Cardiac muscle cell (in vitro differentiated cells and primary cell): Measurements from ENCODE around the gene GPRC5A. TPM values are rescaled to one million over a fixed set of nuclear protein-coding genes. Genes with fewer than 3 reads are reported as not detected.

Source experiments
- DNase-seq, 2 donors: peaks; one replicate each; pipeline versions ENCODE4 v3.0.0 to v3.0.0-alpha.2; 2010 to 2017; ENCODE audit warnings: low read depth in 1 of 2, low spot score in 1 of 2
- H3K27ac ChIP-seq: fragments of 200-600 bp; sonication (generic); 2 replicates; pipeline ENCODE4 v1.5.1; 2016
- H3K27me3 ChIP-seq: fragments of 200-600 bp; sonication (generic); 2 replicates; pipeline ENCODE4 v1.6.0; 2016; ENCODE audit warnings: control low read depth
- H3K36me3 ChIP-seq: fragments of 200-600 bp; sonication (generic); 2 replicates; pipeline ENCODE4 v1.5.1; 2016; ENCODE audit warnings: control low read depth
- H3K4me1 ChIP-seq: fragments of 200-600 bp; sonication (generic); 2 replicates; pipeline ENCODE4 v1.8.1; 2017; ENCODE audit warnings: low read depth, mild to moderate bottlenecking, mixed run types
- H3K4me3 ChIP-seq: fragments of 200-600 bp; sonication (generic); 2 replicates; pipeline ENCODE4 v1.5.1; 2016; ENCODE audit warnings: mild to moderate bottlenecking
- H3K9me3 ChIP-seq: fragments of 200-600 bp; sonication (generic); 2 replicates; pipeline ENCODE4 v1.5.1; 2017; ENCODE audit warnings: low read depth, mild to moderate bottlenecking, control low read depth
- CTCF ChIP-seq: IDR thresholded peaks from 2 replicates; pipeline ENCODE4 v1.5.1; 2012; ENCODE audit warnings: low read depth, mild to moderate bottlenecking, low read length
- polyA plus RNA-seq: library from polyadenylated mRNA; unstranded; fragments of >200 nt; fragmentation: Nextera tagmentation; extraction: Ambion mirVana; gene quantifications from 2 replicates; pipeline ENCODE4 v1.2.1, GENCODE V29; 2016
- total RNA-seq: library from RNA; depleted of rRNA; stranded (reverse); fragments of >200 nt; gene quantifications from 2 replicates; pipeline ENCODE4 v1.2.3, GENCODE V29; 2016

The GPRC5A gene
- total and polyA plus RNA-seq, 2 experiments from 2014 or later: 0.23 to 1.5 TPM

DNA sequence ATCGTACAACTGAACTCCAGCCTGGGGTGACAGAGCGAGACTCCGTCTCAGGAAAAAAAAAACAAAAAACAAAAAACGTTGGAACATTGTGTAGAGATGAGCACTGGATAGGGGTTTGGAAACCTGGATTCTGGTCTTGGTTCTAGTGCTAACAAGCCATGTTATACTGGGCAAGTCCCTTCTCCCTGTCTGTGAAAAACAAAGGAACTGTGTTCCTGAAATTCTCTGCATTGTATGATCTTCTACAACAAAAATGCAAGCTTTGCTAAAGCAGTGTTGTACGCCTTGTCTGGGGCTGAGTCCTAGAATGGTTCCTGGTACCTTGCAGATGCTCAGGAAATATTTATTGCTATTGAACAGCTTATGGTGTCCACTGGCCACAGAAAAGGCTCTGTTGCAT, 47.2 kb downstream of the GPRC5A start:
- Histone ChIP-seq H3K36me3 (no peaks in the 10 kb centered on the region), H3K4me1 (no peaks in the 10 kb centered on the region), H3K27me3 (no peaks in the 10 kb centered on the region), H3K9me3 (no peaks in the 10 kb centered on the region), H3K4me3 (no peak overlapping the region), H3K27ac (no peak overlapping the region)
- TF ChIP-seq CTCF: no peak
- no peak for DNase-seq

GRCh38 chr12:12939888-12940287, 48.5 kb downstream of the GPRC5A start:
- no peaks in the 10 kb centered on the region for H3K4me1 ChIP-seq
- no peak overlapping the region for H3K27ac ChIP-seq
- no peaks in the 10 kb centered on the region for H3K9me3 ChIP-seq
- H3K27me3 ChIP-seq: no peaks in the 10 kb centered on the region
- no peak overlapping the region for H3K4me3 ChIP-seq
- TF ChIP-seq CTCF: no peak
- DNase-seq: no peak
- no peaks in the 10 kb centered on the region for H3K36me3 ChIP-seq

GRCh38 chr12:12941450-12942350, 50.3 kb downstream of the GPRC5A start:
- Histone ChIP-seq H3K4me3 (no peak overlapping the region), H3K36me3 (no peaks in the 10 kb centered on the region), H3K9me3 (no peaks in the 10 kb centered on the region), H3K27ac (no peak overlapping the region), H3K27me3 (no peaks in the 10 kb centered on the region), H3K4me1 (no peaks in the 10 kb centered on the region)
- TF ChIP-seq CTCF: no peak
- no peak for DNase-seq

GRCh38 chr12:12943586-12944260, 52.4 kb downstream of the GPRC5A start:
- H3K27ac ChIP-seq: no peak overlapping the region
- no peaks in the 10 kb centered on the region for H3K4me1 ChIP-seq
- no peak for TF ChIP-seq CTCF
- DNase-seq: no peak
- no peaks in the 10 kb centered on the region for H3K36me3 ChIP-seq
- no peaks in the 10 kb centered on the region for H3K27me3 ChIP-seq
- no peaks in the 10 kb centered on the region for H3K9me3 ChIP-seq
- H3K4me3 ChIP-seq: no peak overlapping the region

DNA sequence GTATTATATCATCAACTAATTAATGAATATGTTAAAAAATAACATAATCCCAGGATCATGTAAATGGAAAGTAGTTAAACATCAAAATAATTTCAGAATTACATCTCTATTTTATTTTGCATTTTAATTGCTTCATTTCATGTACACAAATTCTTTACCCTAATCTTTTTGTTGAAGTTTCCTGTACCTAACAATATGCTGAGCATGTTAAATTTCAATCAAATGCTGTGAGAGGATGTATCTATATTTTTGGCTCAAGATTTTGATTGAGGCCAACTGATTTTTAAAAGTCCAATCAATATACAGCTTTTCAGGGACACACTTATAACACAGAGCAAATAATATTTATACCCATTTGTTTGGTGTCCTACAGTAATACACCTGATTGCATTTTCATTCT, 54.2 kb downstream of the GPRC5A start:
- Histone ChIP-seq H3K27ac (no peak overlapping the region), H3K4me3 (no peak overlapping the region), H3K9me3 (no peaks in the 10 kb centered on the region), H3K4me1 (no peaks in the 10 kb centered on the region), H3K36me3 (no peaks in the 10 kb centered on the region), H3K27me3 (no peaks in the 10 kb centered on the region)
- TF ChIP-seq CTCF: no peak
- no peak for DNase-seq
